GM18519 (cell line): ENCODE results near the gene SLCO4C1.

Experiments used
- ATAC-seq: cut with Tn5 transposase; IDR thresholded peaks from one replicate; pipeline ENCODE4 v1.9.1; 2021; ENCODE audit warnings: mild to moderate bottlenecking, moderate library complexity; ENCODE audit not compliant: unreplicated experiment, low FRiP score

The SLCO4C1 gene

GRCh38 chr5:102271759-102272158 lies 24.3 kb downstream of the SLCO4C1 start:
- no peak for ATAC-seq

GRCh38 chr5:102270036-102270435 lies 26.0 kb downstream of the SLCO4C1 start:
- ATAC-seq = no peak

GRCh38 chr5:102262688-102263087 lies 33.4 kb downstream of the SLCO4C1 start:
- no peak for ATAC-seq

GRCh38 chr5:102249381-102249780 lies 46.7 kb downstream of the SLCO4C1 start:
- no peak for ATAC-seq

- no peak for ATAC-seq
Observed at GRCh38 chr5:102243213-102243612, 52.9 kb downstream of the SLCO4C1 start.

GRCh38 chr5:102241809-102242421 lies 54.2 kb downstream of the SLCO4C1 start:
- no peak for ATAC-seq

GRCh38 chr5:102231693-102232619 lies 64.1 kb downstream of the SLCO4C1 start:
- ATAC-seq = peak; percentile 96

- no peak for ATAC-seq
Observed at GRCh38 chr5:102229685-102230084, 66.4 kb downstream of the SLCO4C1 start.

- ATAC-seq = no peak
Observed at GRCh38 chr5:102226321-102226720, 69.8 kb downstream of the SLCO4C1 start.

GRCh38 chr5:102223542-102224477 lies 72.3 kb downstream of the SLCO4C1 start:
- ATAC-seq = peak; percentile 62

- ATAC-seq = no peak
Observed at GRCh38 chr5:102222772-102223171, 73.3 kb downstream of the SLCO4C1 start.

GRCh38 chr5:102221949-102222348 lies 74.1 kb downstream of the SLCO4C1 start:
- ATAC-seq = no peak

- peak; percentile 59 for ATAC-seq
Observed at GRCh38 chr5:102218159-102218558, 77.9 kb downstream of the SLCO4C1 start.

GRCh38 chr5:102216678-102217077 lies 79.4 kb downstream of the SLCO4C1 start:
- no peak for ATAC-seq

- peak; percentile 63 for ATAC-seq
Observed at GRCh38 chr5:102211165-102211564, 84.9 kb downstream of the SLCO4C1 start.

GRCh38 chr5:102200861-102201260 lies 95.2 kb downstream of the SLCO4C1 start:
- no peak for ATAC-seq

GRCh38 chr5:102196481-102196880 lies 99.6 kb downstream of the SLCO4C1 start:
- ATAC-seq = no peak
